ENCODE measurements around the gene HTR6.
A peak's percentile ranks its signal among the peaks of the same experiment; 100 is the strongest.

Gene HTR6

DNA sequence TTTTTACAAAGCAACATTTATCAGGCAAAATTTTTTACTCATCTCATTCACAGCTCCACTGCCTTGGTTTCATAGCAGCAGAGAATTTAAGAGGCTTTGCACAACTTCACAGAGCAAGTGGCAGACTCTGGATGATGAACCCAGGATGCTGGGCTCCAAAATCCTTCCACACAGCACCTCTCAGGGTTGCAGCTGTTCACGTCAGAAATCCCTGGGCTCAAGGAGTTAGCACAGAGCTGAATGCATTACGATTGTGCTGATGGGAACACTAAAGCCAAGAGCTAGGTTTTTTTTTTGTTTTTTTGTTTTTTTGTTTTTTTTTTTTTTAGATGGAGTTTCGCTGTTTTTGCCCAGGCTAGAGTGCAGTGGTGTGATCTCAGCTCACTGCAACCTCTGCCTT lies 2.4 kb upstream of the HTR6 start:
- H3K4me1 Mint-ChIP-seq = peaks cover 5% of the 10 kb centered on the region
- H3K4me3 Mint-ChIP-seq = no peak overlapping the region
- H3K36me3 Mint-ChIP-seq (ENCODE audit: low read depth) = no peaks in the 10 kb centered on the region
- H3K27ac Mint-ChIP-seq = no peak overlapping the region
- no peak for TF ChIP-seq CTCF (IDR thresholded peaks at IDR 0.05; ENCODE audit: unreplicated experiment in 3 of 3)
- peaks cover 72% of the 10 kb centered on the region for H3K27me3 Mint-ChIP-seq (ENCODE audit: low read depth)
- H3K9me3 Mint-ChIP-seq = no peaks in the 10 kb centered on the region

DNA sequence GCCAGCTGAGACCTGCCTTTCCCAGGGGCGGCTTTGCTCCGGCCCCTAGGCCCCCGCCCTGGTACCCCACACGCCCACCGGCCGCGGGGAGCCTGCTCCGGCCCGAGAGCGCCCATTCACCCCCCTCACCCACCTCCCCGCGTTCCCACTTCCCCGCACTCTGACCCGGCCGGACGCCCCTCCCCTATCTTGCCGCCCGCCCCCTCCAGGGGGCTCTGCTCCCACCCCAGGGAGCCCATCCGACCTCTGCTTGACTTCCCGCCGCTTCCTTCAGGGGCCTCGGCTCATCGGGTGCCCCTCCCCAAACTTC lies 466 bp downstream of the HTR6 start:
- Mint-ChIP-seq H3K27ac (no peak overlapping the region), H3K27me3 (ENCODE audit: low read depth) (peaks cover 89% of the 10 kb centered on the region), H3K9me3 (no peaks in the 10 kb centered on the region), H3K4me1 (no peaks in the 10 kb centered on the region), H3K4me3 (peak overlapping the region in 1 of 3 experiments; percentile 75), H3K36me3 (ENCODE audit: low read depth) (no peaks in the 10 kb centered on the region)
- TF ChIP-seq CTCF (IDR thresholded peaks at IDR 0.05; ENCODE audit: unreplicated experiment in 3 of 3) = no peak

GRCh38 chr1:19665496-19666465 lies 1.1 kb downstream of the HTR6 start:
- no peaks in the 10 kb centered on the region for H3K36me3 Mint-ChIP-seq (ENCODE audit: low read depth)
- peaks cover 90% of the 10 kb centered on the region for H3K27me3 Mint-ChIP-seq (ENCODE audit: low read depth)
- H3K9me3 Mint-ChIP-seq = no peaks in the 10 kb centered on the region

GRCh38 chr1:19668888-19669287 lies 4.2 kb downstream of the HTR6 start:
- Mint-ChIP-seq H3K4me3 (no peak overlapping the region), H3K36me3 (ENCODE audit: low read depth) (no peaks in the 10 kb centered on the region), H3K27me3 (ENCODE audit: low read depth) (peaks cover 83% of the 10 kb centered on the region), H3K9me3 (no peaks in the 10 kb centered on the region), H3K27ac (no peak overlapping the region), H3K4me1 (no peaks in the 10 kb centered on the region)
- no peak for TF ChIP-seq CTCF (IDR thresholded peaks at IDR 0.05; ENCODE audit: unreplicated experiment in 3 of 3)

More at GRCh38 chr1:19665496-19666465, 1.1 kb downstream of the HTR6 start:
- no peaks in the 10 kb centered on the region for H3K4me1 Mint-ChIP-seq
- H3K27ac Mint-ChIP-seq = no peak overlapping the region
- H3K4me3 Mint-ChIP-seq = peak overlapping the region; percentile 71 to 77 (median 75)
- no peak for TF ChIP-seq CTCF (IDR thresholded peaks at IDR 0.05; ENCODE audit: unreplicated experiment in 3 of 3)

- no peak overlapping the region for H3K27ac Mint-ChIP-seq
- H3K27me3 Mint-ChIP-seq (ENCODE audit: low read depth) = peaks cover 87% of the 10 kb centered on the region
- H3K4me3 Mint-ChIP-seq = no peak overlapping the region
- H3K9me3 Mint-ChIP-seq = no peaks in the 10 kb centered on the region
- no peaks in the 10 kb centered on the region for H3K4me1 Mint-ChIP-seq
- TF ChIP-seq CTCF (IDR thresholded peaks at IDR 0.05; ENCODE audit: unreplicated experiment in 3 of 3) = no peak
- no peaks in the 10 kb centered on the region for H3K36me3 Mint-ChIP-seq (ENCODE audit: low read depth)
These were observed 6.1 kb downstream of the HTR6 start for GRCh38 chr1:19670787-19671186.

GRCh38 chr1:19672237-19672636 lies 7.6 kb downstream of the HTR6 start:
- no peaks in the 10 kb centered on the region for H3K4me1 Mint-ChIP-seq
- H3K36me3 Mint-ChIP-seq (ENCODE audit: low read depth) = no peaks in the 10 kb centered on the region
- no peaks in the 10 kb centered on the region for H3K9me3 Mint-ChIP-seq
- H3K27ac Mint-ChIP-seq = no peak overlapping the region
- TF ChIP-seq CTCF (IDR thresholded peaks at IDR 0.05; ENCODE audit: unreplicated experiment in 3 of 3) = no peak
- no peak overlapping the region for H3K4me3 Mint-ChIP-seq
- peaks cover 82% of the 10 kb centered on the region for H3K27me3 Mint-ChIP-seq (ENCODE audit: low read depth)

Measured in nephron (organoid).